ENCODE measurements around the gene LARP6. TPM values are rescaled to one million over a fixed set of nuclear protein-coding genes. Genes with fewer than 3 reads are reported as not detected.

The LARP6 gene
- total and polyA plus RNA-seq, 2 of the 4 experiments (the other 2 are of a cell fraction), result 36.4 to 135 TPM

GRCh38 chr15:70830615-70831014 lies 23.3 kb downstream of the LARP6 start:
- H3K14ac ChIP-seq (replicated peaks; ENCODE audit: low read depth, low read length), result no peak overlapping the region; the same call in 1 of the 2 replicates
- H3K27ac ChIP-seq (ENCODE audit: insufficient read depth, low read length), result no peak overlapping the region
- POLR2A ChIA-PET (ENCODE audit: unreplicated experiment), result interaction anchor here (0.6 kb wide), 1 partner anchor 22 kb away, joined by 4 read pairs; no protein-coding TSS in a partner anchor
- no TSS peak for BruUV-seq (replicated peaks)
- H2AK9ac ChIP-seq (replicated peaks; ENCODE audit: low read depth, low read length, poor library complexity), result no peak overlapping the region
- no peak overlapping the region for H2BK20ac ChIP-seq (ENCODE audit: low read depth, low read length)
- H4K91ac ChIP-seq (ENCODE audit: insufficient read depth, low read depth, low read length), result no peak overlapping the region
- H4K8ac ChIP-seq (ENCODE audit: low read depth in 2 of 2, low read length in 2 of 2), result no peak overlapping the region
- dilution Hi-C loops (cut with HindIII; ENCODE audit: low sequenced_read_pairs, unreplicated experiment) (no loop called here), in situ Hi-C loops (cut with MboI; ENCODE audit: low sequenced_read_pairs) (no loop called here), intact Hi-C loops (cut with micrococcal nuclease) (no loop called here)
- H3K56ac ChIP-seq (ENCODE audit: extremely low read depth, insufficient read depth, low read length), result no peak overlapping the region
- peaks cover 32% of the 10 kb centered on the region for H3K9me1 ChIP-seq (ENCODE audit: insufficient read depth, low read length)
- WGBS, 2 experiments (ENCODE audit: extremely low coverage in 2 of 2, insufficient read length in 1 of 2), result no CpG with 5 or more reads among the region's 2 CpGs
- no peak overlapping the region for H3K4ac ChIP-seq (ENCODE audit: low read depth, low read length)
- H3K4me3 ChIP-seq (ENCODE audit: insufficient read depth, low read depth, low read length), result no peak overlapping the region
- peaks cover 13% of the 10 kb centered on the region for H3K4me1 ChIP-seq (ENCODE audit: control insufficient read depth, insufficient read depth, low read length)
- no peak overlapping the region for H2BK120ac ChIP-seq (ENCODE audit: low read depth, low read length)
- H3K27me3 ChIP-seq (ENCODE audit: control insufficient read depth, insufficient read depth, low read length), result no peaks in the 10 kb centered on the region
- peaks cover 6% of the 10 kb centered on the region; the same call in 1 of the 2 replicates for H4K20me1 ChIP-seq (ENCODE audit: insufficient read depth, low read length)
- no peak overlapping the region for H4K5ac ChIP-seq (ENCODE audit: low read depth, low read length)
- H3K79me1 ChIP-seq (ENCODE audit: low read depth in 1 of 2, low read length in 2 of 2), result peaks cover 44 to 72% of the 10 kb centered on the region in 2 experiments
- DNase-seq, result no peak
- CTCF ChIA-PET, result interaction anchor here (0.5 kb wide), 1 partner anchor 42 kb away, joined by 3 read pairs; no protein-coding TSS in a partner anchor
- H2AFZ ChIP-seq (replicated peaks; ENCODE audit: low read length, poor library complexity), result no peak overlapping the region
- H3K36me3 ChIP-seq (ENCODE audit: control insufficient read depth, insufficient read depth, low read length), result peaks cover 42% of the 10 kb centered on the region
- no peak overlapping the region for H3K9ac ChIP-seq (ENCODE audit: low read depth, low read length)
- H3K4me2 ChIP-seq (ENCODE audit: low read depth, low read length), result no peak overlapping the region
- no peak for ATAC-seq (ENCODE audit: low read depth)
- H3K9me3 ChIP-seq (ENCODE audit: control insufficient read depth, insufficient read depth, low read length), result no peaks in the 10 kb centered on the region
- no peak overlapping the region for H3K18ac ChIP-seq (ENCODE audit: low read depth, low read length)
- H2AK5ac ChIP-seq (ENCODE audit: low read depth, low read length), result no peak overlapping the region
- no peak overlapping the region for H2BK15ac ChIP-seq (ENCODE audit: low read depth, low read length)
- H2BK5ac ChIP-seq (ENCODE audit: low read depth, low read length, poor library complexity, severe bottlenecking), result no peak overlapping the region
- no peak overlapping the region for H3K23ac ChIP-seq (ENCODE audit: low read depth, low read length)
- TF ChIP-seq SMC3 (IDR thresholded peaks at IDR 0.05; ENCODE audit: low read depth, low read length), result no peak
- no peak for TF ChIP-seq NFE2L2 (IDR thresholded peaks at IDR 0.05; ENCODE audit: low read depth, low read length)
- TF ChIP-seq, protein P1, sequence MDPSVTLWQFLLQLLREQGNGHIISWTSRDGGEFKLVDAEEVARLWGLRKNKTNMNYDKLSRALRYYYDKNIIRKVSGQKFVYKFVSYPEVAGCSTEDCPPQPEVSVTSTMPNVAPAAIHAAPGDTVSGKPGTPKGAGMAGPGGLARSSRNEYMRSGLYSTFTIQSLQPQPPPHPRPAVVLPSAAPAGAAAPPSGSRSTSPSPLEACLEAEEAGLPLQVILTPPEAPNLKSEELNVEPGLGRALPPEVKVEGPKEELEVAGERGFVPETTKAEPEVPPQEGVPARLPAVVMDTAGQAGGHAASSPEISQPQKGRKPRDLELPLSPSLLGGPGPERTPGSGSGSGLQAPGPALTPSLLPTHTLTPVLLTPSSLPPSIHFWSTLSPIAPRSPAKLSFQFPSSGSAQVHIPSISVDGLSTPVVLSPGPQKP (IDR thresholded peaks at IDR 0.05; ENCODE audit: borderline replicate concordance, low read depth, low read length), result no peak
- TF ChIP-seq RAD21 (IDR thresholded peaks at IDR 0.05; ENCODE audit: low read length), result no peak
- TF ChIP-seq BHLHE40 (IDR thresholded peaks at IDR 0.05; ENCODE audit: low read depth, low read length), result no peak
- TF ChIP-seq, protein P2, sequence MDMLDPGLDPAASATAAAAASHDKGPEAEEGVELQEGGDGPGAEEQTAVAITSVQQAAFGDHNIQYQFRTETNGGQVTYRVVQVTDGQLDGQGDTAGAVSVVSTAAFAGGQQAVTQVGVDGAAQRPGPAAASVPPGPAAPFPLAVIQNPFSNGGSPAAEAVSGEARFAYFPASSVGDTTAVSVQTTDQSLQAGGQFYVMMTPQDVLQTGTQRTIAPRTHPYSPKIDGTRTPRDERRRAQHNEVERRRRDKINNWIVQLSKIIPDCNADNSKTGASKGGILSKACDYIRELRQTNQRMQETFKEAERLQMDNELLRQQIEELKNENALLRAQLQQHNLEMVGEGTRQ (IDR thresholded peaks at IDR 0.05; ENCODE audit: low read depth, low read length), result no peak
- TF ChIP-seq RCOR1 (IDR thresholded peaks at IDR 0.05; ENCODE audit: insufficient replicate concordance, low read length), result no peak

All from IMR-90 (cell line).